Measurements from ENCODE around the gene ACAN.

DNA sequence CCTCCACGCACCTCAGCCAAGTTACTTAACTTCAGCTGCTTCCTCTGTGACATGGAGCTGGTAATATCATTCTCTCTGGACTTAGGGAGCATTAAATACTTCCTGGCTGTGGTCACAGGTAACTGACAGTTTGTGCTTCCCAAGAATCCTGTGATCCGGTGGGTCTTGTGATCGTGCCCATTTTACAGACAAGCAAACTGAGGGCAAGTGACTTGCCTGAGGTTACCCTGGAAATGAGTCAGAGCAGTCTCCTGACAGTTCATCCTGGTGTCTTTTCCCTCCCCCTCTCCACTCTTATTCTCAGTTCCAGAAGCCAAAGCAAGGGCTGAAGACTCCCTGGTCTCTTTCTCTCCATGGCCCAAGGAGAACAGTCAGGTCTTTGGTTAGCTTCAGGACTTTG lies 35.9 kb downstream of the ACAN start:
- TF ChIP-seq, protein P1, sequence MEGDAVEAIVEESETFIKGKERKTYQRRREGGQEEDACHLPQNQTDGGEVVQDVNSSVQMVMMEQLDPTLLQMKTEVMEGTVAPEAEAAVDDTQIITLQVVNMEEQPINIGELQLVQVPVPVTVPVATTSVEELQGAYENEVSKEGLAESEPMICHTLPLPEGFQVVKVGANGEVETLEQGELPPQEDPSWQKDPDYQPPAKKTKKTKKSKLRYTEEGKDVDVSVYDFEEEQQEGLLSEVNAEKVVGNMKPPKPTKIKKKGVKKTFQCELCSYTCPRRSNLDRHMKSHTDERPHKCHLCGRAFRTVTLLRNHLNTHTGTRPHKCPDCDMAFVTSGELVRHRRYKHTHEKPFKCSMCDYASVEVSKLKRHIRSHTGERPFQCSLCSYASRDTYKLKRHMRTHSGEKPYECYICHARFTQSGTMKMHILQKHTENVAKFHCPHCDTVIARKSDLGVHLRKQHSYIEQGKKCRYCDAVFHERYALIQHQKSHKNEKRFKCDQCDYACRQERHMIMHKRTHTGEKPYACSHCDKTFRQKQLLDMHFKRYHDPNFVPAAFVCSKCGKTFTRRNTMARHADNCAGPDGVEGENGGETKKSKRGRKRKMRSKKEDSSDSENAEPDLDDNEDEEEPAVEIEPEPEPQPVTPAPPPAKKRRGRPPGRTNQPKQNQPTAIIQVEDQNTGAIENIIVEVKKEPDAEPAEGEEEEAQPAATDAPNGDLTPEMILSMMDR (IDR thresholded peaks at IDR 0.05; ENCODE audit: low read length) = no peak
- no peak for TF ChIP-seq EZH2 (optimal IDR thresholded peaks at IDR 0.05; ENCODE audit: low read depth, low read length)
- no peak for TF ChIP-seq EZH2phosphoT487 (IDR thresholded peaks at IDR 0.05; ENCODE audit: low read length)

Data from MM.1S (cell line).